GM18520 (cell line): ENCODE measurements around the gene JTB.

Experiments used
- ATAC-seq: cut with Tn5 transposase; IDR thresholded peaks from one replicate; pipeline ENCODE4 v1.9.1; 2021; ENCODE audit not compliant: unreplicated experiment

Gene JTB

GRCh38 chr1:153933955-153934354 is 43.5 kb downstream of the JTB start:
- no peak for ATAC-seq

- ATAC-seq: no peak
These were observed 44.0 kb downstream of the JTB start for GRCh38 chr1:153933430-153933829.

GRCh38 chr1:153932156-153933131 is 45.0 kb downstream of the JTB start:
- ATAC-seq: no peak

GRCh38 chr1:153929981-153930948 is 47.2 kb downstream of the JTB start:
- ATAC-seq: no peak

DNA sequence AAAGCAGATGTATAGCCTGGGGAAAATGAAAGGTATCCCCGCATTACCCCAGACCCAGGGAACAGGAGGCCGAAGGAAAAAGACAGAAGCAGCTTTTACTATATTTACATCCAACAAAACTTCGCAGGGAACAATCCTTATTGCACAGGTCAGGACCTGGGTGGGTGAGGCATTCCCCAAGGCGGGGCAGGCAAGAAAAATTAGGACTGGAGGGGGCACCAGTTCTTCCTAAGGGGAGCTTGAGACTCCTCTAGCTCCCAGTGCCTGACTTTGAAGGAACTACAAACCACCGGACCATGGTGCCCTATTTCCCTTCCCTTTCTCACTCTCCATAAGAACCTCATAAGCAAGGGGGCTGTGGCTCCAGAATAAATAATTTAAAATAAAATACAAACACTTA is 48.0 kb downstream of the JTB start:
- no peak for ATAC-seq

DNA sequence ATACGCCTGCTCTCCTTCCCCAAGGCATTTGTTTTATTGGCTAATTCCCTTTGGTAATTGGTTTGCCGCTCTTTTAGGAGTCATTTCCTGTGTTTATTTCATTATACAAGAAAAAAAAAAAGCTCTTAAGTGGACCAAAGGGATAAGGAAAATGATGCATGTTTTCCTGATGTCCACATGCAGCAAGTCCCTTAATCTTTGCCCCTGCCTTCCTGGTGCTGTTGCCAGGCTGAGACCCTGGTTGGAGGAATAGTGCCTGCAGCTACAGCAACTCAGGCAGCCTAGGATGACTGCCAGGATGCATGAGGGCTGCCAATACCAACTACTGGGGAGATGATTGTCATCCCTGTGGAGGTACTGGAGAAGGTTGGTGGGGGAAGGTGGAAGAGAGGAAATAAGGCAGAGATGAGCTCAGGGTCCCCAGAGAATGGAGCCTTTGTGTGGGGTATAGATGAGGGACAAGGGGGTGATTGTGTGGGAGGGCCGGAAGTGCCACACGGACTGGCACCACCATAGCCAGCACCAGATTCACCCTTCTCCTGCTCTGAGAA is 48.6 kb downstream of the JTB start:
- no peak for ATAC-seq

GRCh38 chr1:153928245-153928644 is 49.2 kb downstream of the JTB start:
- ATAC-seq: no peak

- no peak for ATAC-seq
These were observed 51.1 kb downstream of the JTB start for GRCh38 chr1:153926405-153926804.
